IPS-18c (cell line): ENCODE measurements around the gene GLE1.

Source experiments
- H3K4me3 ChIP-seq: 2 replicates; pipeline ENCODE4 v1.7.0; 2013; ENCODE audit warnings: low read depth, mild to moderate bottlenecking, low read length, moderate library complexity; ENCODE audit not compliant: insufficient read depth
- H3K9me3 ChIP-seq: one replicate; pipeline ENCODE4 v1.6.1; 2013; ENCODE audit warnings: mild to moderate bottlenecking, low read length, moderate library complexity; ENCODE audit not compliant: control insufficient read depth, insufficient read depth

The GLE1 gene

GRCh38 chr9:128529191-128529590 is 24.7 kb downstream of the GLE1 start:
- Histone ChIP-seq H3K9me3 (no peaks in the 10 kb centered on the region), H3K4me3 (no peak overlapping the region)

GRCh38 chr9:128532581-128532980 is 28.1 kb downstream of the GLE1 start:
- H3K4me3 ChIP-seq: no peak overlapping the region
- no peaks in the 10 kb centered on the region for H3K9me3 ChIP-seq

- no peaks in the 10 kb centered on the region for H3K9me3 ChIP-seq
- H3K4me3 ChIP-seq: no peak overlapping the region
Observed at GRCh38 chr9:128540634-128541360, 36.3 kb downstream of the GLE1 start.

- no peak overlapping the region for H3K4me3 ChIP-seq
- H3K9me3 ChIP-seq: no peaks in the 10 kb centered on the region
Observed at GRCh38 chr9:128546504-128546903, 42.0 kb downstream of the GLE1 start.

GRCh38 chr9:128548876-128549275 is 44.4 kb downstream of the GLE1 start:
- no peaks in the 10 kb centered on the region for H3K9me3 ChIP-seq

GRCh38 chr9:128550226-128550625 is 45.7 kb downstream of the GLE1 start:
- H3K9me3 ChIP-seq: no peaks in the 10 kb centered on the region
- H3K4me3 ChIP-seq: no peak overlapping the region

More at GRCh38 chr9:128548876-128549275, 44.4 kb downstream of the GLE1 start:
- no peak overlapping the region for H3K4me3 ChIP-seq

- Histone ChIP-seq H3K9me3 (no peaks in the 10 kb centered on the region), H3K4me3 (peak overlapping the region; percentile 83)
Observed at GRCh38 chr9:128550770-128551656, 46.5 kb downstream of the GLE1 start.

GRCh38 chr9:128551657-128552152 is 47.2 kb downstream of the GLE1 start:
- Histone ChIP-seq H3K4me3 (peak overlapping the region; percentile 83), H3K9me3 (no peaks in the 10 kb centered on the region)

GRCh38 chr9:128552153-128552743 is 47.7 kb downstream of the GLE1 start, which contains the start of gene SPTAN1:
Gene SPTAN1, plus strand, starts transcription at chr9:128552587. Its CDS starts 14,154 bp downstream, at chr9:128566741.
- Histone ChIP-seq H3K4me3 (peak within 1 kb of the TSS; percentile 83), H3K9me3 (no peaks in the 10 kb centered on the region)

- H3K9me3 ChIP-seq: no peaks in the 10 kb centered on the region
Observed at GRCh38 chr9:128552744-128553440, 48.4 kb downstream of the GLE1 start.

GRCh38 chr9:128553728-128554127 is 49.2 kb downstream of the GLE1 start:
- peak overlapping the region; percentile 5; the same call in 1 of the 2 replicates for H3K4me3 ChIP-seq
- H3K9me3 ChIP-seq: no peaks in the 10 kb centered on the region

More at GRCh38 chr9:128552744-128553440, 48.4 kb downstream of the GLE1 start:
- H3K4me3 ChIP-seq: peak overlapping the region; percentile 83

GRCh38 chr9:128554155-128554862 is 49.8 kb downstream of the GLE1 start:
- Histone ChIP-seq H3K9me3 (no peaks in the 10 kb centered on the region), H3K4me3 (peak overlapping the region; percentile 5)

GRCh38 chr9:128555180-128555721 is 50.7 kb downstream of the GLE1 start:
- H3K4me3 ChIP-seq: no peak overlapping the region
- H3K9me3 ChIP-seq: no peaks in the 10 kb centered on the region

GRCh38 chr9:128556276-128556675 is 51.8 kb downstream of the GLE1 start:
- H3K4me3 ChIP-seq: no peak overlapping the region
- no peaks in the 10 kb centered on the region for H3K9me3 ChIP-seq

GRCh38 chr9:128556926-128557634 is 52.6 kb downstream of the GLE1 start:
- no peak overlapping the region for H3K4me3 ChIP-seq
- H3K9me3 ChIP-seq: no peaks in the 10 kb centered on the region
